Measurements from ENCODE around the gene UBE2E1. TPM values are rescaled to one million over a fixed set of nuclear protein-coding genes. Genes with fewer than 3 reads are reported as not detected.

UBE2E1 gene
- 62.5 and 65.3 TPM in 2 replicates for total RNA-seq

DNA sequence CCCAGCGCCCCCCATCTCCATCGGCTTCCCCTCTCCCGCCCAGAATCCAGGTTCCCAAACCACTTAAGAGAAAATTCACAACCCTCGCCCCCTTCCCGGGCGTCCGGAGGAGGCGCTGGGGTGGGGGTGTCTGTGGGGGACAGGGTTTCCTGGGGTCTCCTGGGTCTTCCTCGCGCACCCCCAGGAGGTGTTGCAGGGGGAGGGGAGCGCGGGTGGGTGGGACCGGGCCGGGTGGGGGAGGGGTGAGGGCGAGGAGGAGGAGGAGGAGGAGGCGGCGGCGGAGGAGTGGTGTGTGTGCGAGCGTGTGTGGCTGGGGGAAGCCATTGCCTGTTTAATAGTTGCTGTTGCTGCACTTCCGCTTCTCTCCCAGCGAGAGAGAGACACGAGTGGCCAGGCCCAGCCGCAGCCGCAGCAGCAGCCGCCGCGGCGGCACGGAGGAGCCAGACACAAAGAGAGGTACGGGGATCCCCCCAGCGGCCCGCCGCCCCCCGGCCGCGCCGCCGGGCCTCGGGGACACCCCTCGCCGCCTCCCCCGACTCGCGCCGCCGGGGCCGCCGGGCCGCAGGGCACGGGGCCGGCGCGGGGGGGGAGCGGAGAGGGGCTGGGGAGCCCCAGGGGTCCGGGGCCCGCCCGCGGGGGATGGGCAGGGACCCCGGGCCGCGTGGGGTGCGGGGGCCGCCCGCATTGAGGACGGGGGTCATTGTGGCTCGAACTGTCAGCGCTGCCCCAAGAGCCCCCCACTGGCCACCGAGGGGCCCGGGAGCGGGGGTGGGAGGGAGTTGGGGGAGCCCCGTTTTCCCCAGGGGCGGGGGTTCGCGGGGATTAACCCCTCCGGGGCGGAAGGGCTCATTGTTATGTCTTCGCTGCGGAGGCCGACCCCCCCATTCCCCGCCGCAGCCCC, at the start of gene UBE2E1:
Gene UBE2E1 (plus strand): TSS at position 323 of the 901 bp plus-strand sequence. CDS start 1,315 bp downstream, outside the sequence.

GRCh38 chr3:23916886-23917678, 111.3 kb downstream of the UBE2E1 start, which contains the start of the genes NKIRAS1 and RPL15:
Gene NKIRAS1 (minus strand): TSS chr3:23916990. CDS start chr3:23910904, 6,086 bp downstream.
Gene RPL15 (plus strand): TSS chr3:23917132. CDS start chr3:23917860, 728 bp downstream.

Other genes with a start within 250 kb of the UBE2E1 start
- 12.3 and 12.5 TPM in 2 replicates for gene NKIRAS1, start 111.0 kb downstream of the UBE2E1 start, total RNA-seq
- gene RPL15, start 111.2 kb downstream of the UBE2E1 start, total RNA-seq: 1,962 and 2,612 TPM in 2 replicates
- gene NR1D2, start 139.3 kb downstream of the UBE2E1 start, total RNA-seq: 10.3 and 14.5 TPM in 2 replicates

All from subcutaneous preadipocyte (primary cell).